Peyer's patch (tissue), 4 donors: Measurements from ENCODE around the gene BICD1.
"Not testable (repeated sequence)": the region's sequence is repeated elsewhere in the genome, so short reads cannot be mapped to it uniquely, and the experiment has no call there.

ENCODE experiments used
- CTCF ChIP-seq, 6 experiments: fragments of 450-650 bp in 4 of 6; fragments of 200-600 bp in 2 of 6; sonication (generic) in 1 of 6; IDR thresholded peaks; one replicate each; pipeline ENCODE4 v1.5.1; 2017 to 2019; ENCODE audit warnings: antibody characterized with exemption in 6 of 6, mild to moderate bottlenecking in 3 of 6, moderate library complexity in 1 of 6
- POLR2A ChIP-seq, 2 donors: fragments of 450-650 bp; IDR thresholded peaks; one replicate each; pipeline ENCODE4 v1.5.1; 2017; ENCODE audit warnings: antibody characterized with exemption in 2 of 2, mild to moderate bottlenecking in 2 of 2, moderate library complexity in 2 of 2

GRCh38 chr12:32099275-32099674, 7.4 kb upstream of the BICD1 start:
- TF ChIP-seq CTCF, POLR2A (IDR thresholded peaks at IDR 0.05): not testable (repeated sequence)
